ENCODE measurements around the gene IRX1.

IRX1 gene

DNA sequence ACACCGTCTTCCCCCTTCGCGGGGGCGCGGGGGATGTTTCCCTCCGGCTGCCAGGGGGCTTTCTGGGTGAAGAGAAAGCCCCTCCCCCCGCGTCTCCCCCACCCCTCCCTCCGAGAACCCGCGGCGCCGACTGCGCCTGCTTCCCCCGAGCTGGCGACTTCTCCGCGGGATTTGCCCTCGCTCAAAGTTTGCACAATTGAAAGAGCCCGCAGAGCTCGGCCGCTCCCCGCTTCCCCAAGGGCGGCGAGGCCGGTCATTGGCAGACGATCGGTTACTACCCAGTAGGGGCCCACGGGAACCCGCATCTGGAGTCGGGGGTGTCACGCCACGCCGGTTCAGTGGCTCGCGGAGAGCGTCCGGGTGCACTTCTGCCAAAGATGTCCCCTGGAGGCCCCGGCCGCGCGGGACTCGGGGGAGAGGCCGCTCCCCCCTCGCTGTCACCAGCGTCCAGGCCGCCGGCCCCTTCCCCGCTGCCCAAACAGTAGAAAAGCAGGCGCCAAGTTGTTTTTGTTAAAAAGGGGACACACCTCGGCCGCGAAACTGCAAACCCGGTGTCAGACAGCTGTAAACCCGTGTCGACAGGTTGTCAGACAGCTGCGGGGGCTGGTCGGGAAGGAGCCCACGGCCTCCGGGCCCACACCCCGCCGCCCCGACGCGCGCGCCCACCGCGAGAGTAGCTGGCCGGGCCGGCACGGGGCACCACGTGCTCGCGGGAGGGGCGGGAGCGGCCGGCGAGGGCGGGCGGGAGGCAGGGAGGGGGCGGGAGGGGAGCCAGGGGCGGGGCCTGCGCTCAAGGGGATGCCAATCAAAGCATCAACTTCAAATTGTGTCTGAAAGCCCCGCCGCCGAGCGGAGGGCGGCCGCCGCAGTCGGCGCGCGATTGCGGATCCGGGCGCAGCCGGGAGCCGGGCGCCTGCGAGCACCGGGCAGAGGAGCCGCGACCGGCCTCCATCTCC lies at the start of gene IRX1:
IRX1 (plus strand) TSS at position 827 of the 956 bp plus-strand sequence. CDS start 274 bp downstream, outside the sequence.
- no peak for DNase-seq

DNA sequence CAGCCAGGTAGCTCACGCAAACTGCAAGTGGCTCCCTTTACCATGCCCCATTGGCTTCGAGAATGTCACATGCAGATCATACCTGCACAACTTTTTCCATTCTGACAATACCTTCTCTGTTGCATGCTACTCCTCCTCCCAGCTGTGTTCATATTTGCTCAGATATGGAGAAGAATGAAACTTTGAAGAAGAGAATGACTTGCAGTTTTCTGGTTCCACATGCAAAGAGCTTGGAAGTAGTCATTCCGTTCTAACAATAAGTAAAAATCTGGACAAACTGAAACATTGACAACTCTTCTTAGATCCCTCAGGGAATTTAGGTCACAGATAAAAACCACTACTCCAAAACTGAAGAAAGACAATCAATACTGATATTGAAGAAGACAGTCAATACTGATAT lies 49.6 kb upstream of the IRX1 start:
- DNase-seq = no peak

DNA sequence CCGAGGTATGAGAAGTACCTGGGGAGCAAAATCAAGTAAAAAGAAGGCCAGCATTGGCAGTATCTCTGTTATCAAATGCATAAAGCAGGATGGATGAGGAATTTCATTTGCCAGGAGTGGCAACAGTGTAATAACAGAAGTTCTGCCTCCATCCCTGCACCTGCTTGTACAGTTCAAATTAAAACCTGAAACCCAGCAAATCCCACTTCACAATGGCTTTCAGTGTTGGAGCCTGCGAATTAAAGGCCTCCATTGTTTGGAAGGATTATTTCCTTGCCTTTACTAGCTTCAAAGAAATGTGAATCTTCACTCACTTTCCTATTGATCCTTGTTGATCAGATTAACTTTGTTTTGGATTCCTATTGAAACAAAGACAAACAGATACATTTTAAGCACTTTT lies 31.5 kb upstream of the IRX1 start:
- DNase-seq = no peak

DNA sequence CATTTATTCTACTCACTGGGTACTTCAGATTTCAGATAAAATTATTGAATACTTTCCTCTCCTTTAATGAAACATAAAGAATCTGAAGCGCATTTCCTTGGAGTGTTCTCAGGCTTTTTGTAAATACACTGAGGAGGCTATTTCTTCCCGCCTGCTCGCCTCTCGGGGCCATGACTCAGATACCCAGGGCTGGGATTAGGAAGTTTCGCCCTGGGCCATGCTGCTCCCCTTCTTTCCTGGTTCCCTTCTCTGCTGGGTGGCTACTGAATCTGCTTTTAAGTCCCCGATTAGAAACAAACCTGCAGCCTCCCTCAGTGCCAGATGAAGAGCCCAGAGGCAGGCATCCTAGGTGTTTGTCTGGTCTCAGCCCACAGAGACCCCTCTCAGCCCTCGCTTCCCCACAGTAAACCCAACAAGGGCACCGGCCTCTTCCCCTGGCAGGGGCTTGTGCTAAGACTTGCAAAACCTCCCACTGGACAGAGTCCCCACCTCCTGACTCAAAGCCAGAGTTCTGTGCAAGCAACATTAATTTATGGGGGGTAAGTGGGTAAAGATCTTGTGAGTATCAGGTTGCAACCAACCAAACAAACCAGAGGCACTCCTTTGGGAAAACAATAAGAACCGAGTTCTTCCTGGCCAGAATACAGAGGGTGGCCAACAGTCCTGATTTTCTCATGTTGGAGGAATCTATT lies 30.7 kb upstream of the IRX1 start:
- DNase-seq = no peak

DNA sequence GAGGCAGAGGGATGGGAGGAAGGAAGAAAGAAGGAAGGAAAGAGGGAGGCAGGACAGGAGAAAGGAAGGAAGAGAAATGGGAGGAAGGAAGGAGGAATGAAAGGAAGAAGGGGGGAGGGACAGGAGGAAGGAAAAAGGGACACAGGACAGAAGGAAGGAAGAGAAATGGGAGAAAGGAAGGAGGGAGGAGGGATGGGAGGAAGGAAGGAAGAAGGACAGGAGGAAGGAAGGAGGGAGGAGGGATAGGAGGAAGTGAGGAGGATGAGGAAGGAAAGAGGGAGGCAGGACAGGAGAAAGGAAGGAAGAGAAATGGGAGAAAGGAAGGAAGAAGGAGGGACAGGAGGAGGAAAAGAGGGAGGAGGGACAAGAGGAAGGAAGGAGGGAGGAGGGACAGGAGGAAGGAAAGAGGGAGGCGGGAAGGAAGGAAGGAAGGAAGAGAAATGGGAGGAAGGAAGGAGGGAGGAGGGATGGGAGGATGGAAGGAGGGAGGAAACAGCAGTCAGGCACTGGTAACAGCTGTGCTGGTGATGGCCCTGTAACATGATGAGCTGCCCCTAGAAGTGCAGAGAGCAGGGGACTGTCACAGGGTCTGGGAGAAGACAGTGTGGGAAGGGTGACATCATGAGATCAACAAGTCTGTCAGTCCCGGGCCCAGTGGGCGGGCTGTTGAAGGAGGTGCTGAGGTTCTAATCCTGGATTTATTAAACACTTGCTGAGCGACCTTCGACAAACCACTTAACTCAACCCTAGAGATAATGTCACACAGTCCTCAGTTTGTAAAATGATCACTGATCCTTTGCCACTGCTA lies 10.7 kb upstream of the IRX1 start:
- DNase-seq = no peak

DNA sequence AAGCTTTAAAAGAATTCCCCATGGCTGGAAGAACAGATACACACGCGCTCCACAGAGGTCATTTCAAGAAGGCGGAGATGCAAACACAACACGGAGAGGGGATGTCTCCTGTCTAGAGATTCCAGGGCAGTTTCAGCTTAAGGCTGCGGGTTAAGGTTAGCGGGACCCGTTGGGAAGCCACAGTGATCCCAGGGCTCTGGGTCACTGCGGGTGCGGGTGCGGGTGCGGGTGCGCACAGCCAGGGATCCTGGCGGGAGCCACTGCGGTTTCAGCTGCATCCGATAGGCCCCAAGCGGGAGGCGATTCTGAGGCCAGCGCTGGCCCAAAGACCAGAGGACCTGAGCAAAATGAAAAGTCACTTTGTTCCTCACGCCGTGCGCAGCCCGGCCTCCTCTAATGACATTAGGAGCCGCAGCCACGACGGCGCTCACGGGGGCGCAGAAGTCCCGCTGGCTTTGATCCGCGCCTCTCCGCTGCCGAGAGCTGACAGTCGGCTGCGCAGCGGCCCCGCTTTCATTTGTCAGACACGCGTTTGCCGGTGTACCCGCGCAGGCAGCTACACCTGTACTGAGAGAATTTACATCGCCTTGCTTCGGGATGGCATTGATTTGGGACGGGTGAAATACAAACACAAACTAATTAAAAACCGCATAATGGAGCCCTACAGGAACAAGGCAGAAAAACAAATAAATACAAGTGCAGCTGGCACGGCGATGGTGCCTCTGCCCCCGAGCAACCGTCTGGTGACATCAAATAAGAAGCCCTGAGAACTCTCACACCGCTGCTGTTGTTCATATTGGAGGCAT lies 5.3 kb upstream of the IRX1 start:
- no peak for DNase-seq

DNA sequence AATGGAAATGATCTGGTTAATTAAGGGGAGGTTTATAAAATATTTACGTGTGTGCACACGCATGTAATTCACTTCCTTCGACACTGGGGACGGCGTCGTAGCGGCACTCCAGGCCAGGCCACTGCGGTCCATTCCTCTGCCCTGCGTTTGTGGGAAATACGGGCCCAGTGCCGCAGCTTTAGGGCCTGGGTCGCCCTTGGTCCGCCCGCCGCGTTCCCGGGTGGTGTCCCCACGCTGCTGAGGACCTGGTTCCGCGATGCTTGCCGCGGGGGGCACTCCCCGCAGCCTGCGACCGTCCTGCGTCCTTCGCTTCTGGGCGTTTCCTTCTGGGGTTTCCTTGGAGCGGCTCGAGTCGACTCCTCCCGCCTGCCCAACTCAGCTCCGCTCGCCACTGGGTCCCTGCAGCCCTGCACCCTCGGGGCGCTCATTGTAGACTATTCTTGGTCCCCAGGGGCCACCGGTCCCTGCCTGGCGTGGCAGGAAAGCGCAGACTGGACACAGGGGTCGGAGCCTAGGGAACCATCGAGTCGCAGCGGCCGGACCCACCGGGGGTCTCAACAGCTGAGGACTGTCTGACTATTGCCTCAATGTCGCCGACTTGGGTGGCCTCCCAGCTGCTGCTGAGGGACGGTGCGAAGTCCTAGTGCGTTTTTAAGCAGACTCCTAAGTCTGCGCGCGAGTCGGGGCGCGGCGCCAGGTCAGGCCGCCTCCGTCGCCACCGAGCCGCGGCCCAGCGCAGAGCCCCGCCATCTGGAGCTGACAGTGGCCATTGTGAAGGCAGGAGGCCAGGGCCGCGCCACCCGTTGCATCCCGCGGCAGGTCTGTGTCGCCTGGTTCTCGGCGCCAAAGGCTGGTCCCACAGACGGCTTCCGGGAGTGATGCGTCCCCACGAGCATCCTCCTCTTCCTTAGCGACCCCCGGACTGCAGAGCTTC lies 4.4 kb upstream of the IRX1 start:
- no peak for DNase-seq

DNA sequence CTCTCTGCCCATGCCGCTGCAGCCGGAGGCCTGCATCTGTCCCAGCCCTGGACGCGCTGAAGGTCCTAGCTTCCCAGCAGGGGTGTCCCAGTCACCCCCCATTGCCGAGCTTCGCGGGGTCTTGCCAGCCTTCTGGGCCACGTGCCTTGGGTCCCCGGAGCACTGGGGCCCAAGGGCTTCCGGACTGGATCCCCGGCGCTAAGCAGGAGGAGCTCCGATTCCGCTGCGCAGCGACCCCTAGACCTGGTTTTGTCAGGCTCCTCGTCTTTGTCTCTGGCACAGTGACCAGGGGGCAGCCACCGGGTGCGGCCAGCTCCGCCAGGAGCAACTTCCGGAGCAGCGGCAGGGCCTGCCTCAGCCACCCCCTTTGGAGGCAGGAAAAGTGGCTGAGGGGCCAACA lies 3.3 kb upstream of the IRX1 start:
- DNase-seq = no peak

DNA sequence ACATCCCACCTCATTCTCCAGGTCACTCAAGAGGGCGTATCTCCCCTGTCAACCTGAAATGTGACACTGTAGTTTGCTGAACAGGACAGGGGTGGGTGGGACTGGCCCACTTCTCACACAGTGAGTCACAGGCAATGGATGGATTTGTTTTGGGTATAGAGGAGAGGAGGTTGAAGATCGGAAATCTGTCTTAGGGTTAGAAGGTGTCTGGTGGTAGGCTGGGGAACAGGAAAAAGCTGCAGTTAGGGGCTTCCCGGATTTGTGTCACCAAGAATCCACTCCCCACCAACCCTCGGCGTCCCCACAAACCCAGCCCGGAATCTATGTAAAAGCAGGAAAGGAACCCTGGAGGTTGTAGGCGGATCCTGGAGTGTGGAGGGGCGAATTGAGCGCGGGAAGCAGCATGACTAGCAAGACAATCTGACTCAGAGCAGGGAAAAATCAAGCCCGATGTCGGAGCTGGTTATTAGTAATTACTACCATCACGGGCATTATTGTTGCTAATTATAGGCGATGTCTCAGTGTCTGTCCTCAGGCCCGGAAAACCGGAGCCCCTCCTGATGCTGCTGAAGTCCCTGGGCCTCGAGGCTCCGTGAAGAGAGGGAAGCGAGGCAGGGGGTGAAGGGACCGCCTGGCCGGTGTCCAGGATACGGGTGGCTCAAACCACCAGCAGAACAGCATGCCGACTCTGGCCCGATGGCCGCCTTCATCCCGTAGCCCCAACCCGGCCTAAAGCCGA lies 1.7 kb upstream of the IRX1 start:
- no peak for DNase-seq

DNA sequence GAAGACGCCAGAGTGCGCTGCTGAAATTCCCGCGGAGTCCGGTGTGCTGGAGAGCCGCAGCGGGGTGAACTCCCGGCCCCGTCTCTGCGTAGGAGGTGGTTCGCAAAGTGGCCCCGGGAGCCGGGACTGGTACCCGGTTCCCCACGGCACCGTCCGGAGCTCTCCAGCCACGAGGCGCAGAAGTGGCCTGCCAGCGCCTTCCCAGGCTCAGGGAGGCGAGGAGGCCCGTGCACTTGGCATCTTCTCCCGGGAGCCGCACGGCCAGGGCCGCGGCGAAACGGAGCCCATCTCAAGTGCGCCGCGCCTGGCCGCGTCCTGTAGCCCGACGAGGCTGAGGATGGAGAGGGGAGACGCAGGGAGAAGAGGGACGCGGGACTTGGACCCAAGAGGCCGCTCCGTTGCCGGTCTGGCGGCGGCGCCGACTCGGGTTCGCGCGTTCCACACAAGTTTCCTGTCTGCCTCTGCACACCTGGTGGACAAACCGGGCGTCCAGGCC lies 1.1 kb upstream of the IRX1 start:
- no peak for DNase-seq

DNA sequence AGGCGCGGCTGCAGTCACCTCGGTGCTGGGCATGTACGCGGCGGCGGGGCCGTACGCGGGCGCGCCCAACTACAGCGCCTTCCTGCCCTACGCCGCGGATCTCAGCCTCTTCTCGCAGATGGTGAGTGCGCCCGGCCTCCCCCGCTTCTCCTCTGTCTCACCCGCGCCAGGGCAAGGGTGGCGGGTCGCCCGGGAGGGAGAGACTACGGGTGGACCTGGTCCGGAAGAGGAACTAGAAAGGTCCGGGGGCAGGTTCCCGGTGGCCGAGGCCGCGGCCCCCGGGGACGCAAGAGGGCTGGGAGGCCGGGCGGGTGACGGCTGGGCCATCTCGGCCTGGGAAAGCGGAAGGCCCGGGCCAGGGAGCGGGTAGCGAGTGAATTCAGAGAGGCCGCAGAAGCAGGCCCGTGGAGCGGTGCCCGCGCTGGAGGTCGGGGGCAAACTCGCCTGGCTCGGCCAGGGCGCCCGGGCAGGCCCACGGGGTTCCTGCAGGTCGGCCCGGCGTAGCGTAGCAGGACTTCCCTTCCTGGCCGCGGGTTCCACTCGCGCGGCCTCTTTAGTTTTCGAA lies 711 bp downstream of the IRX1 start:
- no peak for DNase-seq

DNA sequence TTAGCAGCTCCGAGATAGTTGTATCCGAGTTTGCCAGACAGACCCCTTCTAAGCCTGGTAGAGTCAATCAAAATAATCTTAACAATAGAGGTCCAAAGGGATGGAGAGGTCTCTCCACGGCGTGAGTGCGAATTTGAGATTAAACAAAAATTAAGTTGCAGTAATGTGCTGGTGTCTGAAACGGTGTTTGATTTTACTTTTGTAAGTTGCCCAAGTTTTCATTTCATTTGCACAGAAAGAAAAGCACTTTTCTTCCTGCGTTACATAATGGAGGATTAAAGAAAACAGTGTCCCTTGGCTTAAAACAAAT lies 1.2 kb downstream of the IRX1 start:
- DNase-seq = no peak

DNA sequence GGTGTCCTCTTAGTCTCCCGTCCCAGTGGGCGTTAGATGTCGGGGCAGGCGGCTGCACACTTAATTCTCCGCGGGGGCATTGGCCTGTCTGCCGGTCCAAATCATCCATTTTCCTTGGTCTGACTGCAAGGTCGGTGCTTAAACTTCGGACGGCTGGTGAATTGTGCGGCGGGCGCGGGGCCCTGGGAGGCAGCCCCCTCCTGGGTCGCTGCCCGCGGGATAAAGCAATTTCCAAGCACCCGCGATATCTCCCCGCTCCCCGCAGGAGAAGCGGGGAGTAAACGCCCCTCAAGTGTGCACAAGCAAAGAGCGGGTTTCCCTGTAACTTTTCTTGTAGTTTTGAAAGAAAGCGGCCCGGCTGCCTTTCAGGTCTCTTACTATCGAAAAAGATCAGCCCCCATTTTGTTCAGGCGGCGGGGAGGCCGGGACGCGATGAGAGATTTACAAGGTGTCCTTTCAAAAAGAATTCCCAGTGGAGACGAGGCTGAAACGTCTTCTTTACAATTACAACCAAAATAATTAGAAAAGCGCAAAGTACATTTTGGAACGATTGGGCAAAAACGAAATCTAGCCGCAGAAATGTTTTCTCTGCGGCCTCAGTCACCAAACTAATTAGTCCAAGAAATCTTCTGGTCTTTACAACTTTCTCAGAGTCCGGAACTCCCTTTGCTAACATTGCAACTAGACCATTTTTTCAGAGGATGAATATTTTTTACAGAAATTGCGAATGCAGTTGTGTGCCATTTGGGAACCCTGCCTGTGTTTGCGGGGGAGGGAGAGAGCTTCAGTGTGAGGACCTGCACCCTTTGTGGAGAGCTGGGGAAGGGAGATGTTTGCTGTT lies 1.8 kb downstream of the IRX1 start:
- no peak for DNase-seq

DNA sequence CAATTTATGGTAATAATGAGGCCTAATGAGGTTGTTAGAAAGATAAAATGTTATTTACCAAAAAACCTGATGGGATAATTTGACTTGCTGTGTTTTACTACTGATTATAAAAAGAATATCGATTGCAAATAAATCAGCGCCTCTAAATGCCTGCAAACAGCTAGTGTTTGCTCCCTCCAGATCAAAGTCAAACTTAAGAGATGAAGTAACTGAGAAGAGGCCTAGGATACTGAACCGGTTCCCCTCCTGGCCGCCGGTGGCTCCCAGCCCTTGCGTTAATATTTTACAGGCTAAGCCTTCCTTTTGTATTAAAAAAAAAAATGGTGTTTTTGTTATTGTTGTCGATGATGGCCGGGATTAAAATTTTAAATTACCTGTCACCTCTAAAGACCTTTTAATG lies 2.6 kb downstream of the IRX1 start:
- no peak for DNase-seq

DNA sequence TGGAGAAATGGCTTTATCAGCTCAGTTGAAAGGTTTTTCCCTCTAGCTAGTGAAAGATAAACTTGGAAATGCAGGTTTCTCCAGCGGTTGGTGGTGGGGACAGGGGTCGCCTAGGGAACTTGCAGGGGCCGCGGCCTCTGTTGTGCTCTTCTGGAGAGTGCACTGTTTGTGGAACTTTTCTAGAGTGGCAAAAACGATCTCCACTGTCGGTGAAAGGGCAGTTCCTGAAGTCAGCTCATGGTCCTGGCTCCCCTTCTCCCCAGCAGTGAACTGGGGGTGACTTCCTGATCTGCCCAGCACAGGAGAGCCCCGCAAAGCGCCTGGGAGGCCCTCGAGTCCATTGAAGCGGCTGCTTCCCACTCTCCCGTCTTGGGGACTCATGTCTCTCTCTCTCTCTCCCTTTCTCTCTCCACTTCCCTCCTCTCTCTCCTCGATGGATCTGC lies 3.2 kb downstream of the IRX1 start:
- DNase-seq = no peak

DNA sequence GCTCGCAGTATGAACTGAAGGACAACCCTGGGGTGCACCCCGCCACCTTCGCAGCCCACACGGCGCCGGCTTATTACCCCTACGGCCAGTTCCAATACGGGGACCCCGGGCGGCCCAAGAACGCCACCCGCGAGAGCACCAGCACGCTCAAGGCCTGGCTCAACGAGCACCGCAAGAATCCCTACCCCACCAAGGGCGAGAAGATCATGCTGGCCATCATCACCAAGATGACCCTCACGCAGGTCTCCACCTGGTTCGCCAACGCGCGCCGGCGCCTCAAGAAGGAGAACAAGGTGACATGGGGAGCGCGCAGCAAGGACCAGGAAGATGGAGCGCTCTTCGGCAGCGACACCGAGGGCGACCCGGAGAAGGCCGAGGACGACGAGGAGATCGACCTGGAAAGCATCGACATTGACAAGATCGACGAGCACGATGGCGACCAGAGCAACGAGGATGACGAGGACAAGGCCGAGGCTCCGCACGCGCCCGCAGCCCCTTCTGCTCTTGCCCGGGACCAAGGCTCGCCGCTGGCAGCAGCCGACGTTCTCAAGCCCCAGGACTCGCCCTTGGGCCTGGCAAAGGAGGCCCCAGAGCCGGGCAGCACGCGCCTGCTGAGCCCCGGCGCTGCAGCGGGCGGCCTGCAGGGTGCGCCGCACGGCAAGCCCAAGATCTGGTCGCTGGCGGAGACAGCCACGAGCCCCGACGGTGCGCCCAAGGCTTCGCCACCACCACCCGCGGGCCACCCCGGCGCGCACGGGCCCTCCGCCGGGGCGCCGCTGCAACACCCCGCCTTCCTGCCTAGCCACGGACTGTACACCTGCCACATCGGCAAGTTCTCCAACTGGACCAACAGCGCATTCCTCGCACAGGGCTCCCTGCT lies 3.8 kb downstream of the IRX1 start:
- DNase-seq = no peak

DNA sequence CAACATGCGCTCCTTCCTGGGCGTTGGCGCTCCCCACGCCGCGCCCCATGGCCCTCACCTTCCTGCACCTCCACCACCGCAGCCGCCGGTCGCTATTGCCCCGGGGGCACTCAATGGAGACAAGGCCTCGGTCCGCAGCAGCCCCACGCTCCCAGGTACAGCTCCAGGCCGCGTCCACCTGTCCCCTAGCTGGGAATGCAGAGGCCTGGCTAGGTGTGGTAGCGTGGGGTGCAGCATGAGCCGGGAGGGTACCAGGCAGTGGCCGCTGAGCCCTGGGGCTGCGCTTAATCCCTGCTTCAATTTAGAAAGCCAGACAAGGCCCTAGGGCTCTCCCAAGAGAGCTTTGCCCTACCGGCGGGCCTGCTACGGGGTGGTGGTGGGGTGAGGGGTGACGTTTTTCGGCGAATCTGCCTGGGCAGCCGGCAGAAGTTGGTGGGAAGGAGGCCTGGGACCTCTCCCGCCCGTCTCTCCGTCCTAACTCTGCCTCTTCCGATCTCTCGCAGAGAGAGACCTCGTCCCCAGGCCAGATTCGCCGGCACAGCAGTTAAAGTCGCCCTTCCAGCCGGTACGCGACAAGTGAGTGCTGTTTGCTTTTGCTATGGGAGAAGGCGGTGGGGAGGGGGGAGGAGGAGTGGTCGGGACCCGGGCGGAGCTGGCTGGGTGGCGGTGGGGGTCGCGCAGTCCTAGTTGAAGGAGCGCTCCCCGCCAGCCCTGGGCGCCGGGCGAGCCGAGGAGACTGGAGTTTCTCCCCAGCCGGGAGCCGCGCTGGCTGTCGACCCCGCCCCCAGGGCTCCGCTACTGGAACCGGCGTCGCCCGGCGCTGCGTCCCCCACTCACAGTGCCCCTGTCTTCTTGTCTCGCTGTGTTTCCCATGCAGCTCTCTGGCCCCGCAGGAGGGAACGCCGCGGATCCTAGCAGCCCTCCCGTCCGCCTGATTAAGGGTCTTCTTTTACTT lies 4.8 kb downstream of the IRX1 start:
- DNase-seq = no peak

All from CD4-positive, alpha-beta T cell treated with Interleukin-4 for 1 hour (primary cell).